HepG2 (cell line): Measurements from ENCODE around the gene MTFP1. TPM values are rescaled to one million over a fixed set of nuclear protein-coding genes. Genes with fewer than 3 reads are reported as not detected.

Source experiments
- ARNT ChIP-seq: fragments of 450-650 bp; IDR thresholded peaks from 2 replicates; pipeline ENCODE4 v1.6.1; 2017
- CBX1 ChIP-seq: IDR thresholded peaks from one replicate; pipeline ENCODE4 v1.6.1; 2016; ENCODE audit warnings: antibody characterized with exemption, low read depth
- CEBPZ ChIP-seq: IDR thresholded peaks from 2 replicates; pipeline ENCODE4 v1.6.1; 2012; ENCODE audit warnings: low read length, improper control_type of control experiment
- EZH2 ChIP-seq: conservative IDR thresholded peaks from 2 replicates; pipeline ENCODE4 v1.6.1; 2012; ENCODE audit warnings: mild to moderate bottlenecking, low read depth, low read length, moderate library complexity
- FUBP1 ChIP-seq: sonication (generic); formaldehyde crosslinking; IDR thresholded peaks from 2 replicates; pipeline ENCODE4 v1.5.1; 2020; ENCODE audit warnings: missing genetic modification reagents, mild to moderate bottlenecking, borderline replicate concordance
- GMEB1 ChIP-seq: sonication (generic); formaldehyde crosslinking; IDR thresholded peaks from 2 replicates; pipeline ENCODE4 v1.5.1; 2020; ENCODE audit warnings: missing genetic modification reagents, mild to moderate bottlenecking, borderline replicate concordance
- HOXA3 ChIP-seq: sonication (generic); formaldehyde crosslinking; IDR thresholded peaks from 2 replicates; pipeline ENCODE4 v1.5.0; 2020; ENCODE audit warnings: missing genetic modification reagents
- JUND ChIP-seq: sonication (generic); formaldehyde crosslinking; IDR thresholded peaks from 2 replicates; pipeline ENCODE4 v1.8.0; 2022; ENCODE audit warnings: mild to moderate bottlenecking, missing genetic modification reagents
- KDM6A ChIP-seq: IDR thresholded peaks from 2 replicates; pipeline ENCODE4 v1.6.1; 2016; ENCODE audit warnings: low read depth
- KMT2B ChIP-seq: IDR thresholded peaks from 2 replicates; pipeline ENCODE4 v1.6.1; 2016; ENCODE audit warnings: missing genetic modification reagents, missing compliant biosample characterization
- NCOA2 ChIP-seq: sonication (generic); formaldehyde crosslinking; IDR thresholded peaks from 2 replicates; pipeline ENCODE4 v1.8.0; 2022; ENCODE audit warnings: inconsistent platforms
- NFE2L1 ChIP-seq: sonication (generic); formaldehyde crosslinking; IDR thresholded peaks from 2 replicates; pipeline ENCODE4 v1.4.0; 2020; ENCODE audit warnings: missing genetic modification reagents, mild to moderate bottlenecking, borderline replicate concordance
- RAD21 ChIP-seq: fragments of 450-650 bp; formaldehyde crosslinking; IDR thresholded peaks from 2 replicates; pipeline ENCODE4 v1.5.0; 2020; ENCODE audit warnings: mild to moderate bottlenecking
- SAP130 ChIP-seq: IDR thresholded peaks from 2 replicates; pipeline ENCODE4 v1.6.1; 2016; ENCODE audit warnings: low read depth
- SMAD3 ChIP-seq: sonication (generic); formaldehyde crosslinking; IDR thresholded peaks from 2 replicates; pipeline ENCODE4 v1.4.0; 2020; ENCODE audit warnings: missing genetic modification reagents
- U2AF2 ChIP-seq: fragments of 200-400 bp; formaldehyde crosslinking; IDR thresholded peaks from 2 replicates; pipeline ENCODE4 v1.6.1; 2017; ENCODE audit warnings: low read depth, mild to moderate bottlenecking, low read length
- ZIK1 ChIP-seq: sonication (generic); formaldehyde crosslinking; IDR thresholded peaks from 2 replicates; pipeline ENCODE4 v1.5.0; 2020; ENCODE audit warnings: mild to moderate bottlenecking, low read depth, missing genetic modification reagents, borderline replicate concordance
- ZMAT5 ChIP-seq: sonication (generic); formaldehyde crosslinking; IDR thresholded peaks from 2 replicates; pipeline ENCODE4 v1.5.0; 2020; ENCODE audit warnings: mild to moderate bottlenecking, low read depth, missing genetic modification reagents, borderline replicate concordance
- ZNF431 ChIP-seq: sonication (generic); formaldehyde crosslinking; IDR thresholded peaks from 2 replicates; pipeline ENCODE4 v1.9.0; 2022; ENCODE audit warnings: missing genetic modification reagents, low read depth, mild to moderate bottlenecking, borderline replicate concordance
- ZNF598 ChIP-seq: sonication (generic); formaldehyde crosslinking; IDR thresholded peaks from 2 replicates; pipeline ENCODE4 v1.5.1; 2020; ENCODE audit warnings: mild to moderate bottlenecking, missing genetic modification reagents, borderline replicate concordance
- ZNF761 ChIP-seq: sonication (generic); formaldehyde crosslinking; conservative IDR thresholded peaks from 2 replicates; pipeline ENCODE4 v1.4.0; 2020; ENCODE audit warnings: mild to moderate bottlenecking, missing genetic modification reagents
- polyA plus RNA-seq, 8 experiments: library from polyadenylated mRNA; depleted of rRNA in 3 of 8; stranded (reverse) in 7 of 8; unstranded in 1 of 8; fragments of >200 nt; fragmentation: Illumina TruSeq in 4 of 8; extraction: Trizol in 4 of 8; gene quantifications; 2 replicates each; pipeline versions ENCODE4 v1.2.1 to v1.2.3, GENCODE V29; 2011 to 2016; ENCODE audit warnings: low read depth in 4 of 8, missing spikeins in 1 of 8, mixed read lengths in 1 of 8; ENCODE audit not compliant: insufficient read depth in 1 of 8
- total RNA-seq, 5 experiments: library from RNA; depleted of rRNA; stranded (reverse); fragments of >200 nt; fragmentation: Illumina TruSeq; extraction: Trizol; gene quantifications; 2 replicates each; pipeline ENCODE4 v1.2.3, GENCODE V29; 2016; ENCODE audit warnings: low read depth in 1 of 5
- TF ChIP-seq, protein P1 (sequence below): IDR thresholded peaks from 2 replicates; pipeline ENCODE4 v1.6.1; 2016; ENCODE audit warnings: low read depth

The MTFP1 gene
- total and polyA plus RNA-seq, 2 of the 13 experiments (the other 11 are each of a cell fraction or from before 2014, with no cell fraction given): 29.5 to 45.6 TPM

GRCh38 chr22:30422481-30423300 lies 2.9 kb upstream of the MTFP1 start (continued):
- TF ChIP-seq CEBPZ: no peak
- no peak for TF ChIP-seq CBX1
- peak; percentile 82 for TF ChIP-seq SAP130 (CRISPR knock-in tag)
- TF ChIP-seq HOXA3 (CRISPR knock-in tag): no peak
- no peak for TF ChIP-seq GMEB1 (CRISPR knock-in tag)
- no peak for TF ChIP-seq NCOA2
- TF ChIP-seq ZMAT5: no peak
- TF ChIP-seq RAD21 (CRISPR knock-in tag): no peak
- no peak for TF ChIP-seq ZNF598
- 0 out of 2 replicates have a peak, but pooled peaks have one; percentile 1 for TF ChIP-seq ZNF761 (CRISPR knock-in tag)
- TF ChIP-seq U2AF2: no peak
- no peak for TF ChIP-seq ARNT
- TF ChIP-seq, protein P1, sequence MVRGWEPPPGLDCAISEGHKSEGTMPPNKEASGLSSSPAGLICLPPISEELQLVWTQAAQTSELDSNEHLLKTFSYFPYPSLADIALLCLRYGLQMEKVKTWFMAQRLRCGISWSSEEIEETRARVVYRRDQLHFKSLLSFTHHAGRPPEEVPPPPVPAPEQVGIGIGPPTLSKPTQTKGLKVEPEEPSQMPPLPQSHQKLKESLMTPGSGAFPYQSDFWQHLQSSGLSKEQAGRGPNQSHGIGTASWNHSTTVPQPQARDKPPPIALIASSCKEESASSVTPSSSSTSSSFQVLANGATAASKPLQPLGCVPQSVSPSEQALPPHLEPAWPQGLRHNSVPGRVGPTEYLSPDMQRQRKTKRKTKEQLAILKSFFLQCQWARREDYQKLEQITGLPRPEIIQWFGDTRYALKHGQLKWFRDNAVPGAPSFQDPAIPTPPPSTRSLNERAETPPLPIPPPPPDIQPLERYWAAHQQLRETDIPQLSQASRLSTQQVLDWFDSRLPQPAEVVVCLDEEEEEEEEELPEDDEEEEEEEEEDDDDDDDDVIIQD (CRISPR knock-in tag): no peak
- TF ChIP-seq NFE2L1 (CRISPR knock-in tag): no peak
- no peak for TF ChIP-seq EZH2
- no peak for TF ChIP-seq ZNF431 (CRISPR knock-in tag)
- no peak for TF ChIP-seq ZIK1 (CRISPR knock-in tag)
- TF ChIP-seq KDM6A (CRISPR knock-in tag): no peak
- no peak for TF ChIP-seq SMAD3
- no peak for TF ChIP-seq KMT2B (CRISPR knock-in tag)
- TF ChIP-seq FUBP1 (CRISPR knock-in tag): no peak
- TF ChIP-seq JUND (CRISPR knock-in tag): 0 out of 2 replicates have a peak, but pooled peaks have one; percentile 11
